Uterus (tissue), 4 donors: Measurements from ENCODE around the gene RPL39. TPM values are rescaled to one million over a fixed set of nuclear protein-coding genes. Genes with fewer than 3 reads are reported as not detected.
"Not testable (repeated sequence)": the region's sequence is repeated elsewhere in the genome, so short reads cannot be mapped to it uniquely, and the experiment has no call there.

ENCODE experiments used
- DNase-seq, 2 donors: peaks; one replicate each; pipeline ENCODE4 v3.0.0-alpha.2; 2019 to 2020
- H3K27ac ChIP-seq, 2 donors: fragments of 200-600 bp; sonication (generic); 1 replicate in 1 of 2; 2 replicates in 1 of 2; pipeline ENCODE4 v1.5.1; 2016 to 2018
- H3K27me3 ChIP-seq, 2 donors: fragments of 200-600 bp; sonication (generic); one replicate each; pipeline ENCODE4 v1.5.1; 2018 to 2019; ENCODE audit warnings: control low read depth in 1 of 2
- H3K36me3 ChIP-seq, 2 donors: fragments of 200-600 bp; sonication (generic); one replicate each; pipeline ENCODE4 v1.5.1; 2019; ENCODE audit warnings: control low read depth in 1 of 2
- H3K4me1 ChIP-seq, 2 donors: fragments of 200-600 bp; sonication (generic); one replicate each; pipeline ENCODE4 v1.5.1; 2018 to 2019; ENCODE audit warnings: control low read depth in 1 of 2
- H3K4me3 ChIP-seq, 2 donors: fragments of 200-600 bp; sonication (generic); 1 replicate in 1 of 2; 2 replicates in 1 of 2; pipeline ENCODE4 v1.5.1; 2018 to 2019; ENCODE audit warnings: mild to moderate bottlenecking in 1 of 2
- H3K9me3 ChIP-seq, 2 donors: fragments of 200-600 bp; sonication (generic); one replicate each; pipeline ENCODE4 v1.5.1; 2019; ENCODE audit warnings: control low read depth in 1 of 2
- CTCF ChIP-seq, 4 experiments: fragments of 200-600 bp in 2 of 4; fragments of 450-650 bp in 2 of 4; sonication (generic) in 2 of 4; IDR thresholded peaks; one replicate each; pipeline ENCODE4 v1.5.1; 2016 to 2019; ENCODE audit warnings: antibody characterized with exemption in 4 of 4, mild to moderate bottlenecking in 2 of 4, moderate library complexity in 1 of 4
- POLR2A ChIP-seq, 2 donors: fragments of 450-650 bp; IDR thresholded peaks; one replicate each; pipeline ENCODE4 v1.6.1; 2016; ENCODE audit warnings: antibody characterized with exemption in 2 of 2, mild to moderate bottlenecking in 1 of 2, moderate library complexity in 1 of 2
- intact Hi-C: fragments of 100-400 bp; cut with DNase I; formaldehyde crosslinking; loops from one replicate; pipeline ENCODE4 v1.15.1; 2023; ENCODE audit warnings: low total_unique reads
- total RNA-seq, 4 donors: library from RNA; depleted of rRNA in 3 of 4; stranded (reverse); fragments of >200 nt in 3 of 4; gene quantifications; one replicate each; pipeline versions ENCODE4 v1.1.0 to v1.2.4, GENCODE V29; 2014 to 2023
- donor health status: DM: yes; HTN: yes; CAD: no.

RPL39 gene
- total RNA-seq, 4 donors from 2014 or later: 2,055 to 6,062 (median 3,711) TPM

GRCh38 chrX:119775517-119776238 lies 15.8 kb downstream of the RPL39 start:
- no peak for DNase-seq
- TF ChIP-seq POLR2A (IDR thresholded peaks at IDR 0.05) (no peak), CTCF (IDR thresholded peaks at IDR 0.05) (no peak)
- H3K27ac ChIP-seq: no peak overlapping the region
- H3K9me3 ChIP-seq: no peaks in the 10 kb centered on the region
- H3K4me1 ChIP-seq: no peaks in the 10 kb centered on the region
- no peaks in the 10 kb centered on the region for H3K27me3 ChIP-seq
- H3K4me3 ChIP-seq: no peak overlapping the region
- intact Hi-C loops: no loop called here
- no peaks in the 10 kb centered on the region for H3K36me3 ChIP-seq

- H3K4me1 ChIP-seq, DNase-seq, H3K9me3 ChIP-seq, H3K36me3 ChIP-seq, H3K27me3 ChIP-seq, intact Hi-C loops, H3K4me3 ChIP-seq, H3K27ac ChIP-seq: not testable (repeated sequence)
Measured at GRCh38 chrX:119769388-119769787, 22.0 kb downstream of the RPL39 start.

GRCh38 chrX:119768436-119768835 lies 23.0 kb downstream of the RPL39 start:
- DNase-seq, intact Hi-C loops, H3K27ac ChIP-seq, H3K4me3 ChIP-seq, H3K36me3 ChIP-seq, H3K4me1 ChIP-seq, H3K9me3 ChIP-seq, H3K27me3 ChIP-seq: not testable (repeated sequence)

- H3K27me3 ChIP-seq: no peaks in the 10 kb centered on the region
- no peak overlapping the region for H3K27ac ChIP-seq
- no peak for DNase-seq
- no peaks in the 10 kb centered on the region for H3K36me3 ChIP-seq
- H3K4me3 ChIP-seq: no peak overlapping the region
- H3K9me3 ChIP-seq: no peaks in the 10 kb centered on the region
- TF ChIP-seq CTCF (IDR thresholded peaks at IDR 0.05): no peak
- TF ChIP-seq POLR2A (IDR thresholded peaks at IDR 0.05): no peak
- no peaks in the 10 kb centered on the region for H3K4me1 ChIP-seq
- intact Hi-C loops: no loop called here
Measured at GRCh38 chrX:119763836-119764387, 27.5 kb downstream of the RPL39 start.

GRCh38 chrX:119763181-119763580 lies 28.2 kb downstream of the RPL39 start:
- Histone ChIP-seq H3K9me3 (no peaks in the 10 kb centered on the region), H3K27ac (no peak overlapping the region), H3K4me1 (no peaks in the 10 kb centered on the region), H3K36me3 (no peaks in the 10 kb centered on the region), H3K4me3 (no peak overlapping the region), H3K27me3 (no peaks in the 10 kb centered on the region)
- TF ChIP-seq CTCF (IDR thresholded peaks at IDR 0.05) (no peak), POLR2A (IDR thresholded peaks at IDR 0.05) (no peak)
- no peak for DNase-seq
- intact Hi-C loops: no loop called here

GRCh38 chrX:119762718-119763117 lies 28.7 kb downstream of the RPL39 start:
- intact Hi-C loops: no loop called here

More at GRCh38 chrX:119762718-119763117, 28.7 kb downstream of the RPL39 start:
- H3K9me3 ChIP-seq: no peaks in the 10 kb centered on the region
- H3K27ac ChIP-seq: no peak overlapping the region
- no peak overlapping the region for H3K4me3 ChIP-seq
- DNase-seq: no peak
- TF ChIP-seq CTCF (IDR thresholded peaks at IDR 0.05) (no peak), POLR2A (IDR thresholded peaks at IDR 0.05) (no peak)
- H3K27me3 ChIP-seq: no peaks in the 10 kb centered on the region
- H3K4me1 ChIP-seq: no peaks in the 10 kb centered on the region
- H3K36me3 ChIP-seq: no peaks in the 10 kb centered on the region
